Gastrocnemius medialis (tissue), 4 donors: ENCODE measurements around the gene DHFR.

Source experiments
- POLR2A ChIP-seq, 2 donors: fragments of 450-650 bp; IDR thresholded peaks; one replicate each; pipeline ENCODE4 v1.6.1; 2017; ENCODE audit warnings: antibody characterized with exemption in 2 of 2, mild to moderate bottlenecking in 2 of 2, moderate library complexity in 2 of 2
- TF ChIP-seq, protein P1 (sequence below), 5 experiments: fragments of 450-650 bp in 3 of 5; fragments of 200-600 bp in 2 of 5; sonication (generic) in 2 of 5; IDR thresholded peaks in 4 of 5; conservative IDR thresholded peaks in 1 of 5; 1 replicate in 4 of 5; 2 replicates in 1 of 5; pipeline ENCODE4 v1.5.1; 2016 to 2019; ENCODE audit warnings: antibody characterized with exemption in 5 of 5, mild to moderate bottlenecking in 3 of 5, moderate library complexity in 3 of 5

DNA sequence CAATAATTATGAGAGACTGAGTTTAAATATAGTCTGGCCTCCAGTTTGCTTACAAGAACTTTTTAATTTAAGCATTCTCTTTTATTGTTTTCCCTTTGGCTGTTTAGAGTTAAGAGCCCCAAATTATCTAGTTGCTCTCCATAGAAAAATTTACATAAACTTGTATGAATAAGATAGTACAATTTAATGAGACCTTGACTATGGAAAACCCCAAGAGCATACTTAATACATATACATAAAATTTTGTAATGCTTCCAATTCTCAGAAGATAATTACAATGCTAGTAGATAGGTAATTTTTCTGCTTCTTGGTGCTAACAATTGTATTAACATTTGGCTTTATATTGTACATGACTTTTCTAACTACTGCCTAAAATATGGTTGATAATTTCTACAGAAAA, 20.6 kb downstream of the DHFR start:
- TF ChIP-seq POLR2A (IDR thresholded peaks at IDR 0.05): no peak
- TF ChIP-seq, protein P1, sequence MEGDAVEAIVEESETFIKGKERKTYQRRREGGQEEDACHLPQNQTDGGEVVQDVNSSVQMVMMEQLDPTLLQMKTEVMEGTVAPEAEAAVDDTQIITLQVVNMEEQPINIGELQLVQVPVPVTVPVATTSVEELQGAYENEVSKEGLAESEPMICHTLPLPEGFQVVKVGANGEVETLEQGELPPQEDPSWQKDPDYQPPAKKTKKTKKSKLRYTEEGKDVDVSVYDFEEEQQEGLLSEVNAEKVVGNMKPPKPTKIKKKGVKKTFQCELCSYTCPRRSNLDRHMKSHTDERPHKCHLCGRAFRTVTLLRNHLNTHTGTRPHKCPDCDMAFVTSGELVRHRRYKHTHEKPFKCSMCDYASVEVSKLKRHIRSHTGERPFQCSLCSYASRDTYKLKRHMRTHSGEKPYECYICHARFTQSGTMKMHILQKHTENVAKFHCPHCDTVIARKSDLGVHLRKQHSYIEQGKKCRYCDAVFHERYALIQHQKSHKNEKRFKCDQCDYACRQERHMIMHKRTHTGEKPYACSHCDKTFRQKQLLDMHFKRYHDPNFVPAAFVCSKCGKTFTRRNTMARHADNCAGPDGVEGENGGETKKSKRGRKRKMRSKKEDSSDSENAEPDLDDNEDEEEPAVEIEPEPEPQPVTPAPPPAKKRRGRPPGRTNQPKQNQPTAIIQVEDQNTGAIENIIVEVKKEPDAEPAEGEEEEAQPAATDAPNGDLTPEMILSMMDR (IDR thresholded peaks at IDR 0.05 in 4 of 5, conservative IDR thresholded peaks at IDR 0.05 in 1 of 5): no peak
